ENCODE data around the gene PDSS2. TPM values are rescaled to one million over a fixed set of nuclear protein-coding genes. Genes with fewer than 3 reads are reported as not detected.
"Not testable (repeated sequence)": the region's sequence is repeated elsewhere in the genome, so short reads cannot be mapped to it uniquely, and the experiment has no call there.

The PDSS2 gene
- total RNA-seq, 4 donors from 2014 or later = 6.5 to 9.6 (median 8.8) TPM

GRCh38 chr6:107122748-107123147 is 336.6 kb downstream of the PDSS2 start:
- TF ChIP-seq, protein P1, sequence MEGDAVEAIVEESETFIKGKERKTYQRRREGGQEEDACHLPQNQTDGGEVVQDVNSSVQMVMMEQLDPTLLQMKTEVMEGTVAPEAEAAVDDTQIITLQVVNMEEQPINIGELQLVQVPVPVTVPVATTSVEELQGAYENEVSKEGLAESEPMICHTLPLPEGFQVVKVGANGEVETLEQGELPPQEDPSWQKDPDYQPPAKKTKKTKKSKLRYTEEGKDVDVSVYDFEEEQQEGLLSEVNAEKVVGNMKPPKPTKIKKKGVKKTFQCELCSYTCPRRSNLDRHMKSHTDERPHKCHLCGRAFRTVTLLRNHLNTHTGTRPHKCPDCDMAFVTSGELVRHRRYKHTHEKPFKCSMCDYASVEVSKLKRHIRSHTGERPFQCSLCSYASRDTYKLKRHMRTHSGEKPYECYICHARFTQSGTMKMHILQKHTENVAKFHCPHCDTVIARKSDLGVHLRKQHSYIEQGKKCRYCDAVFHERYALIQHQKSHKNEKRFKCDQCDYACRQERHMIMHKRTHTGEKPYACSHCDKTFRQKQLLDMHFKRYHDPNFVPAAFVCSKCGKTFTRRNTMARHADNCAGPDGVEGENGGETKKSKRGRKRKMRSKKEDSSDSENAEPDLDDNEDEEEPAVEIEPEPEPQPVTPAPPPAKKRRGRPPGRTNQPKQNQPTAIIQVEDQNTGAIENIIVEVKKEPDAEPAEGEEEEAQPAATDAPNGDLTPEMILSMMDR (IDR thresholded peaks at IDR 0.05) = no peak
- DNase-seq (ENCODE audit: low spot score) = no peak
- no peak for ATAC-seq (ENCODE audit: low FRiP score)

- TF ChIP-seq, protein P1 (IDR thresholded peaks at IDR 0.05) = no peak
- ATAC-seq (ENCODE audit: low FRiP score) = no peak
- DNase-seq (ENCODE audit: low spot score) = no peak
Observed at GRCh38 chr6:107121964-107122495, 337.3 kb downstream of the PDSS2 start.

DNA sequence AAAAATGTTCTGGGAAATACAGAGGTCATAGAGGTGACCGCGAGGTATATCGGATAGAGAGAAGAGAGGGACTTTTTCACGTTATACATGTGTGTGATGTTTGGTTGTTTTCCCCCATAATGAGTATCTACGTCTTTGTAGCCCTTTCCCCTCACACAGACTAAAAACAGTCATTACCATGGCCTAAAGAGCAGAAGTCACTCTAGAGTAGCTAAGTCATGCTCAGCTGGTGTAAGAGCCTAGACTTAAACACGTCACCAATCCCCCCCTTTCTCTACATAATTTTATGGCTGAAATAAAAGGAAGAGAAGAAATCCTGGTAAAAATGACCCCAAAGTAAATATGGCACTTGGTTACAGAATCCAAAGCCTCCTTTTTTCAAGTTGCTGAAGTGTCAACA is 338.1 kb downstream of the PDSS2 start:
- TF ChIP-seq, protein P1 (IDR thresholded peaks at IDR 0.05) = no peak
- DNase-seq (ENCODE audit: low spot score) = no peak
- no peak for ATAC-seq (ENCODE audit: low FRiP score)

GRCh38 chr6:107120404-107120803 is 339.0 kb downstream of the PDSS2 start:
- DNase-seq (ENCODE audit: low spot score) (no peak), ATAC-seq (ENCODE audit: low FRiP score) (no peak)
- TF ChIP-seq, protein P1 (IDR thresholded peaks at IDR 0.05) = no peak

DNA sequence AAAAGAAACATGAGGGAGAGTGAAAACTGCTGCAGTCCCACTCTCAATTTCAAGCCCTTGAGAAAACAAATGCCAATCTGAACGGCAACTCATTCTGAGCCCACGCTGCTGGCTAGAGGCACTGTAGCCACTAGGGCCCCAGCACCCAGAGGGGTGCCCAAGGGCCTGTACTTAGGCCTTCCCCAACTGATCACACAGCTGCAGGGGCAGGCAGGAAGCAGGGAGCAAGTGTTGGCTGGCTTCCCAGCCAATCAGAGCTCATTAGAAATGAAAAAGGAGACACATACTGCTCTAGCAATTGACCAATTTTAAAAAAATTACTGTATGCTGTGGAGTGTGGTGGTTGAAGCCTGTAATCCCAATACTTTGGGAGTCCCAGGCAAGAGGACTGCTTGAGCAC is 340.4 kb downstream of the PDSS2 start:
- no peak for ATAC-seq (ENCODE audit: low FRiP score)
- TF ChIP-seq, protein P1 (IDR thresholded peaks at IDR 0.05) = no peak
- DNase-seq (ENCODE audit: low spot score) = no peak

GRCh38 chr6:107118540-107118939 is 340.8 kb downstream of the PDSS2 start:
- not testable (repeated sequence) for ATAC-seq (ENCODE audit: low FRiP score); DNase-seq (ENCODE audit: low spot score)

DNA sequence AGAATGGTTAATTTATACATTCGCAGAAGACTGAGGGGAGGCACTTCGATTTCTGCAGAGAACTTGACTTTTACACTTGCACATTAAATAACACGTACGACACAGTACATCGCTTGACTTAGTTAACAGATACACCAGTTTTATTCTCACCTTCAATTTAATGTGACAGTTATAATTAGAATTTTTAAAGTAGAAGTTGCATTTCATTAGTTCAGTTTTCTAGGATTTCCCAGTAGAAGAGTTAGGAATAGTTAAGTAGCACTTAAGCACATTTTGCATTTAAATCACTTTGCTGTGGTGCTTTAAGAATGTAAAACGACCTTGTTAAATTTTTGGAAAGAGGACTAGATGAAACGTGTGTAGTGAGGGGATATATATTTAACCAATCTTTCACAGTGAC is 342.4 kb downstream of the PDSS2 start:
- TF ChIP-seq, protein P1 (IDR thresholded peaks at IDR 0.05) = no peak
- ATAC-seq (ENCODE audit: low FRiP score) (no peak), DNase-seq (ENCODE audit: low spot score) (no peak)
